Fibroblast of skin of abdomen (primary cell): Measurements from ENCODE around the gene MRPL20.
A peak's percentile ranks its signal among the peaks of the same experiment; 100 is the strongest.

Experiments used
- DNase-seq: peaks from one replicate; pipeline ENCODE4 v3.0.0-alpha.2; 2013

MRPL20 gene

GRCh38 chr1:1359664-1360468, 47.2 kb downstream of the MRPL20 start:
- peak; percentile 85 for DNase-seq

GRCh38 chr1:1359308-1359663, 47.8 kb downstream of the MRPL20 start:
- DNase-seq = peak; percentile 81

DNA sequence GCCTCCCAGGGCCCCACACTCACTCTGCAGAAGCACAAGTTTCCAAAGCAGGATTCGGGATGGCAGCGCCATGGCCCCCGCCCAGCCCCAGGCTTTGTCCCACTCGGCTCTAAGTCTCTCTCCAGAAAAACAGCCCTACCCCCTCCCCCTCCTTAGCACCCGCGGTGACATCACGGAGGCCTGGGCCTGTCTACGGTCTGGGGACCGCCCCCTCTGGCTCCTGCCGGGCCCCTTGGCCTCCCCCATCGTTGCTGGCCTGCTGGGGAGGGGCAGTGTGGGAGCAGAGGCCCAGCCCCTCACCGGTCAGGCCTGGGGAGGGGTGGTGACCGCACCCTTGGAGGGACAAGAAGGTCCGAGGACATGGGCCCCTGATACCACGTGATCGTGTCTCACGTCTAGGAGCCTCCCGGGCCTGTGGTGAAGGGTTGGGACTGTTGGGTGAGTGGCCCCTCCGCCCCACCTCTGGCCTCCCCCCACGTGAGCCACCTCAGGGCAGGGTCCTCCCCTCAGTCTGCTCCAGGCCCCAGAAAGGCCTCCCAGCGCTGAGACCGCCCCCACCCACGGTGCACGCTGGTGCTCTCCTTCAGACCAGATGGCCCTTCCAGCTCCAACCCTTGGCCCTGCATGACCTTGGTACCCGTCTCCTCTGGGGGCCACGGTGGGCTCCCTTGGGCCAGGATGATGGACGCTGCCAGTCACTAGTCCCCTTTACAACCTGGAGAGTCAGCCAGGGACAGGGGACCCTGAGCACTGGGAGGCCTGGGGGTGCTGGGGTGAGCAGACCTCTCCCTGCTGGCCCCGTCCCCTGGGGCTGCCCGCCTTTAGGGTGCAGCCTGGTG, 48.4 kb downstream of the MRPL20 start, which contains the start of gene MXRA8:
Gene MXRA8, minus strand, starts transcription at position 123 of the 839 bp plus-strand sequence. Its CDS starts 51 bp downstream, at position 72.
- DNase-seq = peak; percentile 92

DNA sequence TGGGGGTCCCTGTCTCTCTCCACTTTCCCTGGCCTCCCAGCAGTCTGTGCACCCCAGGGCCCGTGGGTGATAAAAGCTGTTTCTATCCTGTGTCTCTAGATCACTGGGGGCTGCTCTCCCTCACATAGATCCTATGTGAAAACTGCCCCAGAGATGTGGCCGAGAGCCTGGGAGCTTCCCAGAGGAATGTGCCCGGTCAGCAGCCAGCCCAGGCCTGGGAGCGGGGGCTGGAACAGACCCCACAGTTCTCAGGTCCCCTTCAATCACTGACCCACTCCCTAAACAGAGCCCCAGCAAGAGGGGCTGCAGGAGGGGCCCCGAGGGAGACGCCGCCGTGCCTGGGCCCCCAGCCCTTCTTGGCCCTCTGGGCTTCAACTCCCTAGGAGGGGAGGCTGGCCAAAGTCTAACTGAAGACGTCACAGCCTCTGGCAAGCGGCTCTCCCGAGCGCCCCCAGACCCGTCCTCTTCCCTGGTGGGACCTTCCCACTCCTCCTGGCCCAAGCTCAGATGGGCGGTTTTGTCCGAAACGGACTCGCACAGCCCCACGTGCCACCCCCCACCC, 49.1 kb downstream of the MRPL20 start:
- DNase-seq = no peak

DNA sequence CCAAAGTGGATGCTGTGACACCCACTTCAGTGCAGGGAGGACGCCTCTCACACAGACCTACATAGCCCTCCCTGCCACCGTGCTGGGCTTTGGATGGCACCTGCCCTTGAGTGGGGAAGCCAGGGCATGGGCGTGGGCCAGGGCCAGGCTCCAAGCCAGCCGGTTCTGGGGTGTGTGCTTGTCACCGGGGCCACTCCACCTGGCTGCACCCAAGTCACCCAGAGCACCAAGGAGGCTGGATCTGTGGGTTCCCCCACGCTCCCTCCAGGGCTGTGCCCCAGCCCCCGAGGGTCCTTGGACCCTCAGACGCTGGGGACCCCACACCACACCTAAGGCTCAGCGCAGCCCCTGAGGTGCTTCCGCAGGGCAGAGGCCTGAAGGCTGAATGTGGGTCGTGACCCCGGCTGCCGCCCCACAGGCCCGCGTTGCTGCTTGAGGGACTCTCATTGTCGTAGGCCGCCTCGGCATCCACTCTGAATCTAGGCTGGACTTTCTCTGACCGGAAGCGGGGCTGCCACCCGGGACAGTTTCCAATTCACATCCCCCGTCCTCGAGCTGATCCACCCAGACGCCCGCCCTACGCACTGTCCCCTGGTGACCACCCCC, 50.2 kb downstream of the MRPL20 start:
- no peak for DNase-seq

- no peak for DNase-seq
Measured at GRCh38 chr1:1356166-1356795, 50.8 kb downstream of the MRPL20 start.

DNA sequence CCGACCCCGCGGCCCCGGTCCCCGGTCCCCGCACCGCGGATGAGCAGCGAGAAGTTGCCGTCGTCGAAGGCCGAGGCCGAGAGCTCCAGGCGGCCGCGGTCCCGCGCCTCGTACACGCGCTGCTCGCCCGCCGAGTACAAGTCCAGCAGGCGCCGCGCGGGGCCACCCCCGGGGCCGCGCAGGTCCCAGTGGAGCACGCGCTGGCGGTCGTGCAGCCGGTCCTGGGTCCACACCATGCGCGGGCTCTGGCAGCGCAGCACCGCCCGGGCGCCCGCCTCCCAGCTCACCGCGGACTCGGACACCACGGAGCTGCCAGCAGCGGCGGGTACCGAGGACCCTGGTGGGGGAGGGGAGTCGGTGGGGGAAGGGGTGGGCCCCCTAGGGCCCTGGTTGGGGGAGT, 51.7 kb downstream of the MRPL20 start:
- peak; percentile 47 for DNase-seq

DNA sequence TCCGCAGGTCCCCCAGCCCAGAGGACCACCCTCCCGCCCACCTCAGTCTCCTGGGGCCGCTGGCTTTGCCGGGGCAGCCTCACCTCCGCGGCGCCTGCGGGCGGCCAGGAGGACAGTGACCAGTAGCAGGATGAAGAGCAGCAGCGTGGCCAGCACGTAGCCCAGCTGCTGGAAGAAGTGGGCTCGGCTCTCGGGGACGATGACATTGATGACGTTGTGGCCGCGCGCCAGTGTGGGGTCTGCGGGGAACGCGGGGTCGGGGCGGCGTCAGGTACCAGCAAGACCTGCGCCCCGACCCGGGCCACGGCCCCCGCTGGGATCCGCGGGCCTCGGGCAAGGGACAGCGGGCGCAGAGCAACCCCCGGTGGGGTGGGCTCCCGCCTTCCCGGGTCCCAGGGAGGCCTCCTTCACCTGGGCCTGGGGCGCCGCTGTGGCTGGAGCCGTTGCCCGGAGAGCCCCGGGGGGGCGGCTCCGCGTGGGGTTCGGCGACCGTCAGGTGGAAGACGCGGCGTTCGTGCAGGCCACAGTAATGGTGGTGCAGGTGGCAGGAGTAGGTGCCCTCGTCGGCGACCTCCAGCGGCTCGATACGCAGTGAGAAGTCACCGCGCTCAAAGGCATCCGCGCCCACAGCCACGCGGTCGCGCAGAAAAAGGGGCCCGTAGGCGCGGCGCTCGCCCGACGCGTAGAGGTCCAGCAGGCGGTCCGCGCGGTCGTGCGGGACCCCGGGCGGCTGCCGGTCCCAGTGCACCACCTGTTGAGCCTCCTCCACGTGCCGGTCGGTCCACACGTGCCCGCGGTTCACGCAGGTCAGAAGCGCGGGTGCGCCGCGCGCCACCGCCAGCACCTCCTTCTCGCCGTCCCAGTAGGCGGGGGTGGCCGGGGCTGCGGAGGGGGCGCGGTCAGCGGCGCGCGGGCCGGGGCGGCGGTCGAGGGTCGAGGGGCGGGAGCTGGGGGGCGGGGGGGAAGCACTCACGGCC, 52.5 kb downstream of the MRPL20 start:
- no peak for DNase-seq

GRCh38 chr1:1353389-1354151, 53.5 kb downstream of the MRPL20 start:
- DNase-seq = no peak

DNA sequence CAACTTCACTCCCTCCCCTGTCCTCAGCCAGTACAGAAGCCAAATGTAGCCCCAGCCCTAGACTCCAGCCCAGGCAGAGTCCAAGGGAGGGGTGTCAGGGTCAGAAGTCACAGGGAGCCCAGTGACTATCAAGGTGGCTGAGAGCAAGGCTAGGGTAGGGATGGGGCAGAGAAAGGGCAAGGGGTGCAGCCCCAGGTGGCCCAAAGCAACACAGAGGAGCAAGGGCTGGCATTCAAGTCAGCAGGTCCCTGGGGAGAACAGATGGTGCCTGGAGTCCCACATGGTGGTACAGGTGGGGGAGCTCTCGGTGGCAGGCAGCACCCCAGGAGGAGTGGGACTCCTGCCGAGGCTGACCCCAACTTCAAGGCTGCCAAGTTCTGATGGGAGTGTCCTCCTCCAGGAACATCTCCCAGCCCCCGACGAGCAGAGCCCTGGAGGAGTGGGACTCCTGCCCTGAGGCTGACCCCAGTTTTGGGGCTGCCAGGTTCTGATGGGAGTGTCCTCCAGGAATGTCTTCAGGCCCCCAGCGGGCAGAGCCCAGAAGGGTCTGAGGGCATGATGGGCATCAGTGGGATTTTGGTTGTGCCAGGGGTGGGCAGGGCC, 54.2 kb downstream of the MRPL20 start:
- DNase-seq = no peak
